ENCODE data around the gene MUC20. TPM values are rescaled to one million over a fixed set of nuclear protein-coding genes. Genes with fewer than 3 reads are reported as not detected.
"Not testable (repeated sequence)": the region's sequence is repeated elsewhere in the genome, so short reads cannot be mapped to it uniquely, and the experiment has no call there.

Gene MUC20
- total RNA-seq, 2 donors from 2014 or later = 2.4 to 3.5 TPM

DNA sequence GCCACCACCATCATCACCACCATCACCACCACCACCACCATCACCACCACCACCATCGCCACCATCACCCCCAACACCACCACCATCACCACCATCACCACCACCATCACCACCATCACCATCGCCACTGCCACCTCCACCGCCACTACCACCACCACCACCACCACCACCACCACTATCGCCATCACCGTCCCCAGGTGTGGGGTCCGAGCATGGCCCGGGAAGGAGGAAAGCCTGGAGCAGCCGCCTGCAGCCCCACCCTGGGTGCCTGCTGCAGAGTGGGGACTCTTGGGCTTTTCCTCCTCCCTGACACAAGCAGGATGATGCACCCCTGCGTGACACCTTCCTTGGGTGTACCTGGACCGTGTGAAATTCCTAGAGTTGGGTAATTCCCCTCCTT, 47.0 kb downstream of the MUC20 start:
- DNase-seq (ENCODE audit: low spot score) = no peak
- Mint-ChIP-seq H3K9me3 (no peaks in the 10 kb centered on the region), H3K36me3 (no peaks in the 10 kb centered on the region), H3K4me1 (ENCODE audit: low read depth in 2 of 2) (peaks cover 0 to 20% of the 10 kb centered on the region in 2 donors), H3K27me3 (peaks cover 0 to 3% of the 10 kb centered on the region in 2 donors), H3K4me3 (no peak overlapping the region), H3K27ac (peak overlapping the region in 1 of 2 donors; percentile 9)
- ATAC-seq = no peak

- no peaks in the 10 kb centered on the region for H3K36me3 Mint-ChIP-seq
Measured at GRCh38 chr3:195768414-195768813, 47.6 kb downstream of the MUC20 start.

DNA sequence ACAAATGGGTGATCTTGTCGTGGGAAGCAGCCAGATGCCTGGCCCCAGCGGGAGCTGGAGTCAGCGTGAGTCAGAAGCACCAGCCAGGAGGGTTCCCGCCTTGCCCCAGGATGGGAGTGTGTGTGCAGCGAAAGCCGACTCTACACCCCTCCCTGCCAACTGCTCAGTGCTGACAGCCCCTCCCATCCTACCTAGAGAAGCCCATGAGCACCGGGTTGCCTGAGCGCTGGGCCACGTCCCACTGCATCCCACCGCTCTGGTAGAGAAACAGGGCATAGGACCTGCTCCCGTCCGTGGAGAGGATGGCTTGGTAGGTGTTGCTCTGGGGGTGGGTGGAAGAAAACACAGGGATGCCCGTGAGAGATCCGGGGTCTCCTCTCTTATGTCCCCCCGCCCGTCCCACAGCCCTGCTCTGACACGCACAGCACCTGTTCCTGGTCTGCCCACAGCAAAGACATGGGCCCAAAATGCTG, 48.1 kb downstream of the MUC20 start:
- DNase-seq (ENCODE audit: low spot score) (no peak), ATAC-seq (no peak)
- no peaks in the 10 kb centered on the region for H3K9me3 Mint-ChIP-seq
- H3K27me3 Mint-ChIP-seq = peaks cover 0 to 3% of the 10 kb centered on the region in 2 donors
- peak overlapping the region in 1 of 2 donors; percentile 9 for H3K27ac Mint-ChIP-seq
- H3K4me3 Mint-ChIP-seq = no peak overlapping the region
- H3K36me3 Mint-ChIP-seq = no peaks in the 10 kb centered on the region
- H3K4me1 Mint-ChIP-seq (ENCODE audit: low read depth in 2 of 2) = peaks cover 0 to 20% of the 10 kb centered on the region in 2 donors

More at GRCh38 chr3:195768414-195768813, 47.6 kb downstream of the MUC20 start:
- Mint-ChIP-seq H3K4me3 (no peak overlapping the region), H3K27me3 (peaks cover 0 to 3% of the 10 kb centered on the region in 2 donors), H3K9me3 (no peaks in the 10 kb centered on the region), H3K27ac (peak overlapping the region in 1 of 2 donors; percentile 9), H3K4me1 (ENCODE audit: low read depth in 2 of 2) (peaks cover 0 to 22% of the 10 kb centered on the region in 2 donors)
- ATAC-seq (no peak), DNase-seq (ENCODE audit: low spot score) (no peak)

DNA sequence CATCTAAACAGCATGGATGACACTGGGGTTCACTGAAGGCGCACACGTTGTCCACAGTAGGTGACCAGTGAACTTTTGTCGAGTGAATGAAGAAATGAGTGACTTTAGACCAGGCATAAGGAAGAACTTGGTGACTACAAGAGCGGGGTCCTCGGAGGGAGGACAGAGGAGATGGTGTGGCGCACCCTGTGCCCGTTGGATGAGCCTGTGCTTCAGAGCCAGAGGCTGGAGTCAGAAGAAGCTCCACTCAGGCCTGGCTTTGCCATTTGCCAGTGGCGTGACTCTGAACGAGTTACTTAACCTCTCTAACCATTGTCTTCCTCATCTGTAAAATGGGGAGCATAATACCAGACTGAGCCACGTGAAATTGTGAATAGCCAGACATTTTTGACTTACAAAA, 48.8 kb downstream of the MUC20 start:
- Mint-ChIP-seq H3K4me1 (ENCODE audit: low read depth in 2 of 2) (peaks cover 0 to 18% of the 10 kb centered on the region in 2 donors), H3K27ac (no peak overlapping the region), H3K4me3 (no peak overlapping the region), H3K36me3 (no peaks in the 10 kb centered on the region), H3K9me3 (no peaks in the 10 kb centered on the region), H3K27me3 (no peaks in the 10 kb centered on the region)
- DNase-seq (ENCODE audit: low spot score) (no peak), ATAC-seq (no peak)

GRCh38 chr3:195770081-195770840, 49.5 kb downstream of the MUC20 start:
- Mint-ChIP-seq H3K4me1 (ENCODE audit: low read depth in 2 of 2) (peaks cover 0 to 18% of the 10 kb centered on the region in 2 donors), H3K4me3 (no peak overlapping the region), H3K9me3 (no peaks in the 10 kb centered on the region), H3K36me3 (no peaks in the 10 kb centered on the region), H3K27me3 (no peaks in the 10 kb centered on the region), H3K27ac (no peak overlapping the region)
- DNase-seq (ENCODE audit: low spot score) (no peak), ATAC-seq (no peak)

DNA sequence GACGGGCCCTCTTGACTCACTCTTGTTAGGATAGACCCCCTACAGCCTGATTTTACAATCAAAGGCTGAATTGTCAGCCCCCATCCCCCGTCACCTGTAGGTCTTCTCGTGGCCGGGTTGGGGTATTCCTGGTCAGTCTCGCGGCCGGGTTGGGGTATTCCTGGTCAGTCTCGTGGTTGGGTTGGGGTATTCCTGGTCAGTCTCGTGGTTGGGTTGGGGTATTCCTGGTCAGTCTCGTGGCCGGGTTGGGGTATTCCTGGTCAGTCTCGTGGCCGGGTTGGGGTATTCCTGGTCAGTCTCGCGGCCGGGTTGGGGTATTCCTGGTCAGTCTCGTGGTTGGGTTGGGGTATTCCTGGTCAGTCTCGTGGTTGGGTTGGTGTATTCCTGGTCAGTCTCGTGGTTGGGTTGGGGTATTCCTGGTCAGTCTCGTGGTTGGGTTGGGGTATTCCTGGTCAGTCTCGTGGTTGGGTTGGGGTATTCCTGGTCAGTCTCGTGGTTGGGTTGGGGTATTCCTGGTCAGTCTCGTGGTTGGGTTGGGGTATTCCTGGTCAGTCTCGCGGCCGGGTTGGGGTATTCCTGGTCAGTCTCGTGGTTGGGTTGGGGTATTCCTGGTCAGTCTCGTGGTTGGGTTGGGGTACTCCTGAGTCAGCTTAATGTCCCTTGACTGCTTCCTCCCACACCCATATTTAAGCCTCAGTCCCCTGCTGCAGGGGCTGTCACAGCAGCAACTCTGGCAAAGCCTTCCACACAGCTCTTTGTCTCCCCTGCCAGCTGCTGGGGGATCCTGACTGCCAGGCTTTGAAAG, 50.3 kb downstream of the MUC20 start:
- peaks cover 0 to 18% of the 10 kb centered on the region in 2 donors for H3K4me1 Mint-ChIP-seq (ENCODE audit: low read depth in 2 of 2)
- H3K27ac Mint-ChIP-seq; DNase-seq (ENCODE audit: low spot score); H3K4me3 Mint-ChIP-seq; ATAC-seq; H3K9me3 Mint-ChIP-seq; H3K27me3 Mint-ChIP-seq; H3K36me3 Mint-ChIP-seq: not testable (repeated sequence)

- Mint-ChIP-seq H3K36me3 (no peaks in the 10 kb centered on the region), H3K9me3 (no peaks in the 10 kb centered on the region), H3K27me3 (no peaks in the 10 kb centered on the region), H3K27ac (no peak overlapping the region), H3K4me3 (no peak overlapping the region), H3K4me1 (ENCODE audit: low read depth in 2 of 2) (peaks cover 0 to 18% of the 10 kb centered on the region in 2 donors)
- no peak for ATAC-seq
- DNase-seq (ENCODE audit: low spot score) = no peak
Measured at GRCh38 chr3:195771646-195772300, 51.0 kb downstream of the MUC20 start.

- no peak overlapping the region for H3K4me3 Mint-ChIP-seq
- H3K36me3 Mint-ChIP-seq = peaks cover 5% of the 10 kb centered on the region
- H3K9me3 Mint-ChIP-seq = peaks cover 10% of the 10 kb centered on the region
- DNase-seq (ENCODE audit: low spot score) = no peak
- H3K27me3 Mint-ChIP-seq = no peaks in the 10 kb centered on the region
- H3K27ac Mint-ChIP-seq = no peak overlapping the region
- peaks cover 8 to 18% of the 10 kb centered on the region in 2 donors for H3K4me1 Mint-ChIP-seq (ENCODE audit: low read depth in 2 of 2)
- peak in 1 of 2 donors; percentile 45 for ATAC-seq
Measured at GRCh38 chr3:195773956-195774537, 53.3 kb downstream of the MUC20 start.

- H3K27ac Mint-ChIP-seq = no peak overlapping the region
- no peak overlapping the region for H3K4me3 Mint-ChIP-seq
- ATAC-seq (no peak), DNase-seq (ENCODE audit: low spot score) (no peak)
- H3K36me3 Mint-ChIP-seq = peaks cover 7% of the 10 kb centered on the region
- H3K27me3 Mint-ChIP-seq = no peaks in the 10 kb centered on the region
- H3K4me1 Mint-ChIP-seq (ENCODE audit: low read depth in 2 of 2) = peaks cover 15 to 24% of the 10 kb centered on the region in 2 donors
- H3K9me3 Mint-ChIP-seq = peaks cover 17% of the 10 kb centered on the region
Measured at GRCh38 chr3:195774917-195775316, 54.1 kb downstream of the MUC20 start.

GRCh38 chr3:195777975-195778374, 57.2 kb downstream of the MUC20 start:
- Mint-ChIP-seq H3K36me3 (peaks cover 35% of the 10 kb centered on the region), H3K27me3 (no peaks in the 10 kb centered on the region), H3K27ac (peak overlapping the region; percentile 87), H3K4me3 (no peak overlapping the region), H3K9me3 (peaks cover 39% of the 10 kb centered on the region), H3K4me1 (ENCODE audit: low read depth in 2 of 2) (peaks cover 43 to 44% of the 10 kb centered on the region in 2 donors)
- DNase-seq (ENCODE audit: low spot score) (no peak), ATAC-seq (no peak)

GRCh38 chr3:195781236-195781635, 60.5 kb downstream of the MUC20 start:
- peaks cover 65% of the 10 kb centered on the region for H3K36me3 Mint-ChIP-seq
- H3K27ac Mint-ChIP-seq = peak overlapping the region; percentile 87
- DNase-seq (ENCODE audit: low spot score); ATAC-seq; H3K27me3 Mint-ChIP-seq: not testable (repeated sequence)
- H3K9me3 Mint-ChIP-seq = peaks cover 68% of the 10 kb centered on the region
- H3K4me3 Mint-ChIP-seq = peak overlapping the region; percentile 71
- peaks cover 74% of the 10 kb centered on the region in 2 donors for H3K4me1 Mint-ChIP-seq (ENCODE audit: low read depth in 2 of 2)

Data from natural killer cell treated with Interleukin-12 subunit alpha and Interleukin-12 subunit beta and Interleukin-15 and Interleukin-18, amount 100 ng/mL, for 72 hours (primary cell).